A172 (cell line): ENCODE data around the gene SLC38A5. TPM values are rescaled to one million over a fixed set of nuclear protein-coding genes. Genes with fewer than 3 reads are reported as not detected.
"Not testable (repeated sequence)": the region's sequence is repeated elsewhere in the genome, so short reads cannot be mapped to it uniquely, and the experiment has no call there.

Experiments
- DNase-seq: peaks from one replicate; pipeline ENCODE4 v3.0.0-alpha.2; 2015; ENCODE audit warnings: low spot score
- total RNA-seq: library from RNA; depleted of rRNA; stranded (reverse); fragments of >200 nt; shearing (Covaris generic); gene quantifications from 2 replicates; pipeline ENCODE4 v1.2.3, GENCODE V29; 2014; rRNA removed

The SLC38A5 gene
- total RNA-seq, result 0.34 TPM in 1 of 2 replicates, not detected in the other

GRCh38 chrX:48470110-48470832 is at the start of gene SLC38A5:
TSS of gene SLC38A5 (minus strand) at chrX:48470260. CDS start at chrX:48467924, 2,336 bp downstream.
- DNase-seq, result no peak

DNA sequence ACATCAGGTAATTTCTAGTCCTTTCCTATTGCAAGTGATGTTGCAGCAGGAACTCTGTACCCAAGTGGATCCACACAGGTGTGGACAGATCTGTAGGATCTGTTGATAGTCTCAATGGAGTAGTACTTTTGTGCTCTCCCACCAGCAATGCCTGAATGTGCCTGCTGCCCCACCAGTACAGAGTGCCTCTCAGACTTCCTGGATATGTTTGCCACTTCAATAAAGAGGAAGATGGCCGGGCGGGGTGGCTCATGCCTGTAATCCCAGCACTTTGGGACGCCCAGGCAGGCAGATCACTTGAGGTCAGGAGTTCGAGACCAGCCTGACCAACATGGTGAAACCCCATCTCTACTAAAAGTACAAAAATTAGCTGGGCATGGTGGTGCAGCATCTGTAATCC is 49.4 kb upstream of the SLC38A5 start:
- not testable (repeated sequence) for DNase-seq

DNA sequence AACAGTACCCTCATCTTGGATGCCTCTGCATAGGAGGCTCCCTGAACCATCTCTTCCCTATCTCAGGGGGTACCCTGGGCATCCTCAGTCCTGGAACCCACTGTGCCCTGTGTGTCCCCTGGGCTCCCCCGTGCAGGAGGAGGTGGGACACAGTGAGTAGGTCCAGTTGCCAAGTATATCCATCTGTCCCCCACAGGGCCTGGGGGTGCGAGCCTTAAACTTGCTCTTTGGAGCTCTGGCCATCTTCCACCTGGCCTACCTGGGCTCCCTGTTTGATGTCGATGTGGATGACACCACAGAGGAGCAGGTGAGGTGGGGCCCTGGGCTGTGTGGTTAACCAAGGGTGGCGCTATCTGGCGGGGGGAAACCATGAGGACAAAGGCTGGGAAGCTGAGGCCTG is 46.9 kb upstream of the SLC38A5 start:
- no peak for DNase-seq

- DNase-seq, result no peak
Observed at GRCh38 chrX:48516285-48516684, 46.2 kb upstream of the SLC38A5 start.

GRCh38 chrX:48515842-48516241 is 45.8 kb upstream of the SLC38A5 start:
- DNase-seq, result no peak

DNA sequence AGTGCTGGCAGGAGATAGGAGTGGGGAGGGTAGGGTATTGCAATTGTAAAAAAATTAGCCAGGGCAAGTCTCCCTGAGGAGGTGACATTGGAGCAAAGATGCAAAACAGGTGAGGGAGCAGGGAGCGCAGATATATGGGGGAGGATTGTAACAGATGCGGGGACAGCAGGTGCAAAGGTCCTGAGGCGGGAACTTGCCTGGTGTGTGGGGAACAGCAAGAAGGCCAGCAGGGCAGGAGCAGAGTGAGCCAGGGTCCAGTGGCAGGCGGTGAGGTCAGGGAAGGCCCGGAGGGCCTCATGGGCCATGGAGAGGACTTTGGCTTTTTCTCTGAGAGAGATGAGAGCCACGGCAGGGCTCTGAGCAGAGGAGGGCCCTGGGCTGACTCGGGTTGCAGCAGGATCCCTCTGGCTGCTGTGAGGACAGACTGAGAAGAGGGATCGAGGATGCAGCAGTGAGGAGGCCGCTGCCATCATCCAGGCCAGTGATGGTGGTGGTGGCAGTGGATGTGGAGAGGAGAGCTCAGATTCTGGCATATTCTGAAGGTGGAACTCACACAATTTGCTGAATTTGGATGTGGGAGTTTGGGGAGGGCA is 44.9 kb upstream of the SLC38A5 start:
- DNase-seq, result no peak

DNA sequence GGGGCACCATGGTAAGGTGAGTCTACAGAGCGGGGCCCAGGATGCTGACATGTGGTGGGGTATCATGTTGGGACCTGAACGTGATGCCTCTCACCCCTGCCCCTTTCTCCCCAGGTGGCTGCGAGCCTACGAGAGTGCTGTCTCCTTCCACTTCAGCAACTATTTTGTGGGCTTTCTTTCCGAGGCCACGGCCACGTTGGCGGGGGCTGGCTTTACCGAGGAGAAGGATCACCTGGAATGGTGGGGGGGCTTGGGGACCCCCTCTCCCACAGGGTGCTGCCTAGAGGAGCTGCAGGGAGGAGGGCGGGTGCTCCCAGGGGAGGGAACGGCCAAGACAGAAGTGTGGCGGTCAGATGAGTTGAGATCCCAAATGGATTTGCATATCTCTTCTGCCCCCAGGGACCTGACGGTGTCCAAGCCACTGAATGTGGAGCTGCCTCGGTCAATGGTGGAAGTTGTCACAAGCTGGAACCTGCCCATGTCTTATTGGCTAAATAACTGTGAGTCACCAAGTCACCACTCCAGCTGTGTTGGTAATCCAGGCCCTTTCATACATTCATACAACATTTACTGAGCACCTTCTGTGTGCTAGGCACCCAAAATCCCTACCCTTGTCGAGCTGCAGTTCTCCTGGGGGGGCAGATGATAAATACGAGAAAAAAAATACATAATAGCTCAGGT is 44.2 kb upstream of the SLC38A5 start:
- no peak for DNase-seq

- DNase-seq, result no peak
Observed at GRCh38 chrX:48513670-48514069, 43.6 kb upstream of the SLC38A5 start.

- no peak for DNase-seq
Observed at GRCh38 chrX:48512371-48512935, 42.4 kb upstream of the SLC38A5 start.

DNA sequence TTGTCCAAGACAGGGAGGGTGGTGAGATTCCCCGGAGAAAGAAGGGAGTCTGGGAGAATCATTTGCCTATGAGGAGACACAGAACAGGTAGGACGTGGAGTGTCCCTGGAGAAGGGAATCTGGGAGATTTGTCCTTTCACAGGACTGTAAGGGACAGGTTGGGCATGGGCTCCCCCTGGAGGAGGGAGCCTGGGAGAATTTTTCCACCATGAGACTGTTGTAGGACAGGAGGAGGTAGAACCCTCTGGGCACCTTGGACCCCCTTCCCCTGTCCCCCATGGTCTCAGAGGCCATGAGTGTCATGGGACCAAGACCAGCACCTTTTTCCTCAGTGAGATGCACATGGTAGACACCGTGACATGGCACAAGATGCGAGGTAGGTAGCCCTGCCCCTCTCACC is 41.5 kb upstream of the SLC38A5 start:
- DNase-seq, result peak; percentile 13

DNA sequence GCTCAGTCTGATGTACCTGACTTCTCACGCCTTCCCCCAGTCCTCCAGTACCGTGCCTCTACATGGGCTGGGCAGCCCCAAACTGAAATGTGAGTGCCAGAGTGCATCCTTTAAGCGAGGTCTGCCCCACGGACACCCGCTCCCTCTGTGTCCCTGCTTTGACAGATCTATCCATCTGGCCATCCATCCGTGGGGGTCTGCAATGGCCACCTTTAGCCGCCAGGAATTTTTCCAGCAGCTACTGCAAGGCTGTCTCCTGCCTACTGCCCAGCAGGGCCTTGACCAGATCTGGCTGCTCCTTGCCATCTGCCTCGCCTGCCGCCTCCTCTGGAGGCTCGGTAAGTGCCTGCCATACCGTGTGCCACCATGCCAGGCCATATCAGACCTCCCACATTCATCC is 39.6 kb upstream of the SLC38A5 start:
- no peak for DNase-seq

DNA sequence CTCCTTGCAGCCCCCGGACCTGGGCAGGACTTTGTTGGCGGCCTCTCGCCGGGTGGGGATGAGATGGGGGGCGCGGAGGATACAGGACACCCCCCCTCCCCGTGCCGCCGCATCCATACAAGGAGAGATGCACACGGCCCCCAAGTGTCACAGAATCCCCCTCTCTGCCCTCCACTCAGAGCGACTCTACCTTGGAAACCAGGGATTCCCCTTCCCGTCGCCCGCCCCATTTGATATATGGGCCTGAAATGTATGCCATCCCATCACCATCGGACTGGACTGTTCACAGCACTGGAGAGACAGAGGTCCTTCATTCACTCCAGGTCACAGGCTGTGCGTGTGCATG is 39.2 kb upstream of the SLC38A5 start:
- no peak for DNase-seq

DNA sequence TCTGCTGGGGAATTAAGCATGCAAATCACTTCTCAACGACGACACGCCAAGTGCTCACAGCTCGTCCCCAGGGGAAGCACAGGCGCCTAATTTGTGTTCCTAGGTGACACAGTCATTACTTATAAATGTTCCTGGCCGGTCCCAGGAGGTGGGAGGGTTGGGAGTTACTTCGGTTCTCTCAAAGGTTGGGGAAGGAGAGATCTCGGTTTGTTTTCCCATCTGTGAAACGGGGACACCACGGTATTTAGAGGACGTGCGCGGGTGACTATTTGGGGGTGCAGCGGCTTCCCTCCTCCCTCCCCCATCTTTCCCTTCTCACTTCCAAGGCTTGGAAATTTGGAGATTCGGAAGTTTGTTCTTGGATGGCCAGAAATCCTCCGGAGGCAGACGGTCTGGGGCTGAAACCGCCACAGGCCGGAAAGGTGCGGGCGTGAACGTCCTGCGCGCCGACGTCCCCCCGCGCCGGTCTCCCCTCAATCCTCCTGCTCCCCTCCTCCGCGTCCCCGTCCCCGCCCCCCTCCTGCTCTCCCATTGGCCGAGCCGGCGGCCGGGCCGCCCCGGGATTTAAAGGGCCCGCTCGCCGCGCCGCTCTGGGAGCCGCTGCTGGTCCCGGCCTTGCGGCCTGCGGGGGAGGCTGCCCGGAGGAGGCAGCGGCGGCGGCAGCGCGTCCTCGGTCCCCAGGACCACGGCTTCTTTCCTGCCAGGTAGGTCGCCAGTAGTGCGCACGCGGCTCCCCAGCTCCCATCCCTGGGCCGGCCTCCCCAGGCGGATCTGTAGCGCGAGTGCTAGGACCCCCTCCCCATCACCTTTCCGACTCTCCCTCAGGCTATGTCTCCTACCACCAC is 38.6 kb upstream of the SLC38A5 start, which contains the start of gene PORCN:
Gene PORCN (plus strand): TSS at position 593 of the 845 bp plus-strand sequence. CDS start 829 bp downstream, outside the sequence.
- peak; percentile 46 for DNase-seq

GRCh38 chrX:48507246-48507645 is 37.2 kb upstream of the SLC38A5 start:
- DNase-seq, result no peak

DNA sequence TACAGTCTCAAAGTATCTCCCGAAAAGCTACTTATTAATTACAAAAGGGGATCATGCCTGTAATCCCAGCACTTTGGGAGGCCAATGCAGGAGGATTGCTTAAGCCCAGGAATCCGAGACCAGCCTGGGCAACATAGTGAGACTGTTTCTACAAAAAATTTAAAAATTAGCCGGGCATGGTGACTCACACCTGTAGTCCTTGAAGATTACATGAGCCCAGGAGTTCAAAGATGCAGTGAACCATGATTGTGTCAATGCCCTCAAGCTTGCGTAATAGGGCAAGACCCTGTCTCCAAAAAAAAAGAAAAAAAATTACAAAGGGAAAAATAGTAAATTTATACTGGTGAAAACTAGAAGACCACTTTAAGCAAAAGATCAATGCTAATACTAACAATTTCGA is 35.4 kb upstream of the SLC38A5 start:
- no peak for DNase-seq

GRCh38 chrX:48504261-48504660 is 34.2 kb upstream of the SLC38A5 start:
- no peak for DNase-seq

DNA sequence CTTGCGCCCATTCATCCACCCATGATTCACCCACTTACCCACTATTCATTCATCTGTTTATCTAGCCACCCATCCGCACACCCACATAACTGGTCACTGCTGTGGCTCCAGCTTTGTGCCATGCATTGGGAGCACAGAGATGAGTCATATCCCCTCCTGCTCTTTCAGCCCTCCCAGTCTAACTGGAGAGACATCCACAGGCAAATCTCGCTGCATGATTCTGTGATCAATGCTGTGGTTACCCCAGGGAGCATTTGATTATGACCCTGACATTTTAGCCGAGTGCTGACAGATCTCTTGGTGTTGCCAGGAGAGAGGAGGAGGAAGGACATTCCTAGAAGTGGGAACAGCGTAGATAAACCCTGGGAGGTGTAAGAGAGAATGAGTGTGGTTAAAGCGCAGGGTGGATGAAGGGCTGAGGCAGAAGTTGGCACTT is 28.3 kb upstream of the SLC38A5 start:
- peak; percentile 95 for DNase-seq

GRCh38 chrX:48497871-48498270 is 27.8 kb upstream of the SLC38A5 start:
- DNase-seq, result no peak

DNA sequence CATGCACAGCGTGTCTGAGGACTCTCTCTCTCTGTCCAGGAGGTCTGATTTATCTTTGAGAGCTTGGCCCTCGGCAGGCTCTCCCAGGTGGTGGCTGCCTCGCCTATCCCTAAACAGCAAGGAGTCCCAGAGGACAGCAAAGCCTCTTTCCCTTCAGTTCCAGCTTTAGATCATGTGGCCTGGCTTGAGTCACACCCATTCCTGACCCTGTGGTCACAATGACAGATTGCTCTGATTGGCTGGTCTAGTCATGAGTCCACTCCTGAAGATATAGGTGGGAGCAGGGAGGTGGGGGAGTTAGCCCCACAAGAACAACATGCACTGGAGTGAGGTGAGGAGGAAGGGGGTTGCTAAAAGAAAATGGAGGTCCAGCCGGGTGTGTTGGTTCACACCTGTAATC is 26.6 kb upstream of the SLC38A5 start:
- peak; percentile 42 for DNase-seq

GRCh38 chrX:48493890-48494364 is 23.9 kb upstream of the SLC38A5 start:
- peak; percentile 8 for DNase-seq

DNA sequence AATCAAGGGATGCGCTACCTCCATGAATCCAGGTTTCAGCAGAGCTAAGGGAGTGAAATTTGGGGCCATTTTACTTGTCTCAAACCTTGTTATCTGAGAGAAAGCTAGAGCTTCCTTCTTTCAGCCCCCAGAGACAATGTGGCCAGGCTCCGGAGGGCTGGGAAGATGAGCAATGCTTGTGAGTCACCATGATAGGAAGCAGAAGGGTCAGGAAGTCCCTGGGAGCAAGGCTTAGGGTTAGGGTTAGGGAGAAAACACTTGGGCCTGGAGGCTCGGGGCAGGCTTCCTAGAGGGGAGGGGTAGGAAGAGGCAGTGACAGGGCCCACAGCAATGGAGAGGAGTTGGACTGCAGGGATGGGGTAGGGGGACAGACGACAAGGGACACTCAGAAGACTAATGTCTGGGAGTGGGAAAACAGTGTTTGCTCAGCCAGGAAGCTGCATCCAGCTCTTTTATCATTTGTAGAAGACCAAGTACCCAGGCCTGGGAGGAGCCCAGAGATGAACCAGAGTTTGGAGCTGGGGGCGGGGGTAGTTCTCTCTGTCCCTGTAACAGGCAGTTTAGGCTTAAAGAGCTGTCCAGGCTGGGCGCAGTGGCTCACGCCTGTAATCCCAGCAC is 22.3 kb upstream of the SLC38A5 start:
- DNase-seq, result peak; percentile 18
